ENCODE data around the gene MT4.
A peak's percentile ranks its signal among the peaks of the same experiment; 100 is the strongest.

MT4 gene

DNA sequence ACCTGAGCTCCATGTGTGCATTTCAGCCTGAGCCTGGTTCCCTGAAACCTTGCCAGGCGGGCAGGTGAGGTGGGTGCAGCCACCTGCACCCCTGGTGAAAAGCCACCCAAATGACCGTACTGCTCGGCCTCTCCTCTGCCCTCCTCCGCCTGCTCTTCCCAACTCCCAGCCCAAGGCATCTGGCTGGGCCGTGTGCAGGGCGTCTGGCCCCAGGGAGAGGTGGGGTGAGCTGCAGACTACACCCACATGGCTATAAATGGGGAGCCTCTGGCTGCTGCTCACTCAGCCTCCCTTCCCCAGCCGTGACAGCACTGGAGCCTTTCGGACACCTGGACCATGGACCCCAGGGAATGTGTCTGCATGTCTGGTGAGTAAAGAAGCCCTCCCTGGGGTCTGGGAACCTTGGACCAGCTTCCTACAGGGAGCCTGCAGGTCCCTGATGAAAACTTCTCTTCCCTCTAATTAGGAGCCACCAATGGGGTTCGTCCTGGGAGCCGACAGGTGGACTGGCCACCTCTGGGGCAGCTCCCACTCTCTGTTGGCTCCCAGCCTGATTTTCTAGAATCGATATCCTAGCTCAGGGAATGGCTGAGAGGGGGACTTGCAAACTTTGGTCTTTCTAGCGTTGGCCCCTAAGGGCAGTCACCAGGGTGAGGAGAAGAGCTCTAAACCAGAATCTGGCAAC is at the start of gene MT4:
Gene MT4 (plus strand): TSS at position 281 of the 685 bp plus-strand sequence. CDS start 56 bp downstream, at position 337.
- DNase-seq (ENCODE audit: low read depth), result no peak

DNA sequence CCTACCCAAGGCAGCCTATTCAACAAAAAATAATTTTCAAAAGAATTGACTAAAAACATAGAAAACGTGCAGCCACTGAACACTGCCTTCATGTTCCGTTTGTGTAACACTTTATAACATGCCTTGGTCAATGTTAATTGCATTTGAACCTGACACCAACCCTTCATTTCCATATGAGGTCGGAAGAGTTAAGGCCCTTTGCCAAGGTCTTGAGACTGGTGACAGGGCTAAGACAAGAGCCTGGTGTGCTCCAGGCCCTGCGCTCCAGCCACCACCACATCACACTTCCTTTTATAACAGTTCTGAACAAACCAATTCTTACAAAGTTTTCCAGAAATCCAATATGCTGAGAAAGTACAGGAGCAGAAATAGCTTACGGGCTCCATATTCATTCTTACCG is 49.2 kb upstream of the MT4 start:
- no peak for DNase-seq (ENCODE audit: low read depth)

DNA sequence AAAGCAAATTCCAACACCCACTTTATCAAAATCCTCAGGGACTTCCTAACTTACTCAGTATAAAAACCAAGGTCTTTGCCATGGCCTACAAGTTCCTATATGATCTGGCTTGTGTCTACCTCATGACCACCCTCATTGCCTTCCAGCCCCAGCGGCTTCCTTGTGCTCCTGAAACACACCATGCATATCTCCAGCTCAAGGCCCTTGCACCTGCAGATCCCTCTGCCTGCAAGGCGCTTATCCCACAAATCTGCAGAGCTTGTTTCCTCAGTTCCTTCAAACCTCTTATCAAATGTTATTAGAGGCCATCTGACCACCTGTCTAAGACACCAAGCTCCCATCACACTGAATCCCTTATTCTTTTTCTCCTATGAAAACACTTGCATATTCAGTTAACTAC is 47.7 kb upstream of the MT4 start:
- no peak for DNase-seq (ENCODE audit: low read depth)

DNA sequence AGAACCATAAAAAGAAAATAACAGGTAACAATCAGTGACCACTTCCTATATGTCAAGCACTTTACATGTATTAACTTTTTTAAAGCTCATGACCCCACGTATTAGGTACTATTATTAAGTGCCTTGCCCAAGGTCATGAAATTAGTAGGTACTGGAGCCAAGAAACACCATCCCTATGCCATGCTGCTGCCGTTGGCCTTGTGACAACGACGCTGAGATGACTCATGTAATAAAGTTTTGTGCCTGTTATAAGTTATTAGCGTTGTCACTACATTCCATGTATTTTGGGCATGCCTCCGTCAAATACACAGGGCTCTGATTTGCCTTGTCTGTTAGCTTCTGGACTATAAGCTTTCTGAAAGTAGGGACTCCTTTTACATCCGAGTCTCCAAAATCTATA is 46.4 kb upstream of the MT4 start:
- no peak for DNase-seq (ENCODE audit: low read depth)

DNA sequence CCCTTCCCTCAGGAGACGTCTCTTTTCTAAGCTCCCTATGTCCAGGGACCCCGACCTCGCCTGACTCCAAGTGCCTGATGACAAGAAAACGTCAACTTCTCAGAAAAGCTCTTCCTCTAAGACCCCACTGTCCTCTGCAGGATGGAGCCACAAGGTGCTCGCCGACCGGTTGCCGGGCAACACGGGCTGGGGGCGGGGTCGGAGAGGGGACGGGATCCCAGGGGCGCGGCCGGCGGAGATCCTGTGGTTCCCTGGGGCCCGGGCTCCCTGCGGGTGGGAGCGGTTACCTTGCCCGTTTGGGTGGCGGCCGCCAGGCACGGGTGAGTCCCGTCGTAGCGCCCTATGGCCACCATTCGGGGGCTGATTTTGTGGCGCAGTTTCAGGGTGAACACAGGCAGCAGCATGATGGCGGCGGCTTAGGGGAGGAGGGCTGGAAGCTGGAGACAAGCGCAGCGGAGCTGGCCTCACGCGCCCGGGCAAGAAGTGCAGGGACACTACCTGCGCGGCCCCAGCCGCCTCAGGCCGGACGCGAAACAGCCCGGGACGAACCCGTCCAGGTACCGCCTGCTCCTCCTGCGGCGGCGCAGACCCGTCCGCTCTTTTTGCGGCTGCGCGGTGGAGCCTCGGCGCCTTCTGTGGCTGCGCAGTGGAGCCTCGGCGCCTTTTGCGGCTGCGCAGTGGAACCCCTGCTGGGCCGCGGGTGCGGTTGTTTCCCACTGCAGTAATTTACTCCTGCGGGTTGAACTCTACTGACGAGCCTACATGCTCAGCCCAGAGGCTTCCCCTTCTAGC is 45.2 kb upstream of the MT4 start, which contains the start of gene BBS2:
Gene BBS2 (minus strand): TSS at position 566 of the 792 bp plus-strand sequence. CDS start 162 bp downstream, at position 404.
- peak; percentile 90 for DNase-seq (ENCODE audit: low read depth)

DNA sequence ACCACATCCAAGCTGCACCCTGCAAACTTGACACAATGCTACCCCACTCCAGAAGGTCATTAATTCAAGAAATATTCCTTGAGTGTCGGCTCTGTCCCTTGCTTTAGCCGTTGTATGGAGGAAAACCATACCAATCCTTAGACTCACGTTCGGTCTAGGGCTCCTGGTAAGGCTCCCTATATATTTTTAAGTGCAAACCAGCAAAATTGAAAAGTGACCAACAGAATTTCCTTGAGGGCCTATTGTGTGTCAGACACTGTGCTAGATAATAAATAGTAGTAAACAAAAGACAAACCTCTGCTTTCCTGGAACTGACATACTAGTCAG is 44.7 kb upstream of the MT4 start:
- DNase-seq (ENCODE audit: low read depth), result no peak

DNA sequence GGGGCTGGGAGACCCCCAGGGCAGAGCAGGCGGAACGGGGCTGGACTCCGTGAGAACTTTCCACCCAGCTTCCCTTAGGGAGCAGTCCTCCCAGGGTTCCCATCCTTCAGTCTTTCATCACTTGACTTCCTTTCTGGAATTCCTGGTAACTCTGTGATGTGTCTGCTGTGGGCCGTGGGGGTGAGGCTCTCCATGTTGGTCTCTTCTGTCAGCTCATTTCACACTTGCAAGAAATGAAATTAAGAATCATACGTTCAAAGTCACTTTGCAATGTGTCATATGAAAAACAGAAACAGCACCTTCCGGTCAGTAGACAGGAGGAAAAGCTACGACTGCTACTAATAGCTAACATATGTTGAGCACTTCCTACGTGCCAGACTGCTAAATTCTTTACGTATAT is 39.6 kb upstream of the MT4 start:
- DNase-seq (ENCODE audit: low read depth), result no peak

DNA sequence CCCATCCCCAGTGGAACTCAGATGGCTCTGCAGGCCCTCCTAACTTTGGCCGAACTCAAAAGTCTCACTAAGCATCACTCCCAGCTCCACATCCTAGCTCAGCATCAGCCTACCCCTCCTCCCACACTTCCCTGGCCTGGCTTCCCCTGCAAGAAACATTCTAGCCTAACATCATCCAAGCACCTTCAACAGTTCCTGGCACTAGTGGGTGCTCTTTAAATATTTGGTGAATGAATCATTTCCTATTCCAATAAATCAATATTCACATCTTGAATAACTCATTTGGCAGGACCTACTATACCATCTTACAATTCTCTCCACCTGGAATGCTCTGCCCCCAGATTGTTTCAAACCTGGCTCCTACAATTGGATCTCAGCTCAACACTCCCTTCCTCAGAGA is 34.0 kb upstream of the MT4 start:
- DNase-seq (ENCODE audit: low read depth), result no peak

DNA sequence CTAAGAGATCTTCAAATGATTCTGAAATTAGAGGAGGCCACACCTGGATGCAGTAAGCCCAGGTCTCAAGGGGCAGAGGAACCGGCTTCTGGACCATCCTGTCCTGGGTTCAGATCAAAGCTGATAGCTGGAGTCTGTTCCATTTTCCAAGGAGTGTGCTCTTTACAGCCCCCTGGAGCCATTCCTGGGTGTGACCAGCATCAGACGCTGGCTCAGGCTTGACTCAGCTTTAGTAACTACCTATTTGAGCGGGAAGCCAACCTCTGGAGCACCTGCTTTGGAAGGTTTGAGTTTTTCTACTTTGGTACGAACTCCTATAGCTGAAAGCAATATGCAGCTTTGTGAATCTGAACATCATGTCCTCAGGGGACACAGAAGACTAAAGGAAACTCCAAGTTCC is 32.2 kb upstream of the MT4 start:
- DNase-seq (ENCODE audit: low read depth), result no peak

DNA sequence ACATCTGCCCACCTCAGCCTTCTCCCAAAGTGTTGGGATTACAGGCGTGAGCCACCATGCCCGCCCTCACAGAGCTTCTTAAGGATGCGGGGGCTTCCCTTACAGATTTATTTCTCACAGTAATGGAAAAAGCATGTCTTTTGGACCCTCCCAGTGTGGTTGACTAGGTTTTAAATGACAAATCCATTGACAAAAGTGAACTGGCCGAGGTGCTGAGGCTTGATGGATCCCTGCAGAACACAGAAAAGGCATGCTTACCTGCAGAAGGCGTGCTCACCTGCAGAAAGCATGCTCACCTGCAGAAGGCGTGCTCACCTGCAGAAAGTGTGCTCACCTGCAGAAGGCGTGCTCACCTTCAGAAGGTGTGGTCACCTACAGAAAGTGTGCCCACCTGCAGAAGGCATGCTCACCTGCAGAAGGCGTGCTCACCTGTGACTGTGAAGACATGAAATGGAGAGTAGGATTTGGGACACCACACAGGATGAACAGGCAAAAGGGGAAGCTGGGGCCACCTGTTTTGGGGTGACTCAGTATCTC is 30.0 kb upstream of the MT4 start:
- DNase-seq (ENCODE audit: low read depth), result no peak

DNA sequence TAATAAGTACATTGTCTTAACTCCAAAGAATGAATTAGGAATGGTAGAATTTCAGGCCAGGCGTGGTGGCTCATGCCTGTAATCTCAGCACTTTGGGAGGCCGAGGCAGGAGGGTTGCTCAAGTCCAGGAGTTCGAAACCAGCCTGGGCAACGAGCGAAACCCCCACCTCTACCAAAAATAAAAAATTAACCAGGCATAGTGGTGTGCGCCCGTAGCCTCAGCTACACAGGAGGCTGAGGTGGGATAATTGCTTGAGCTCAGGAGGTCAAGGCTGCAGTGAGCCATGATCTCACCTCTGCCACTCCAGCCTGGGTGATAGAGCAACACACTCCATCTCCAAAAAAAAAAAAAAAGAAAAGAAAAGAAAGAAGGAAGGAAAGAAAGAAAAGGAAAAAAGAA is 26.5 kb upstream of the MT4 start:
- no peak for DNase-seq (ENCODE audit: low read depth)

DNA sequence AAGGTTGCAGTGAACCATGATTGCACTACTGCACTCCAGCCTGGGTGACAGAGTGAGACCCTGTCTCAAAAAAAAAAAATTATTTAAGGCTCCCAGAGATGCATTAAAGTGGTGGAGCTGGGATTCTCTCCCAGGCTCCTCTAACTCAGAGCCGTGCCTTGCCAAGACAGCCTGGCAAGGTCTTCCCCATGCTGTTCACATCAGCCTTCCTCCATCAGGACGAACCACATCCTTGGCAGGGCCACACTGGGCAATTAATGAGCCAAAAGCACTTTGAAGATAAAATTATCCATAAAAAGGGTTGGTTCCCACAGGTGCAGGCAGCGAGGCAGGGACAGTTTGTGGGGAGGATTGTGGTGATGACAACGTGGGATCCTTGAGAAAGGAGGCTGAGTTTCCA is 25.2 kb upstream of the MT4 start:
- no peak for DNase-seq (ENCODE audit: low read depth)

DNA sequence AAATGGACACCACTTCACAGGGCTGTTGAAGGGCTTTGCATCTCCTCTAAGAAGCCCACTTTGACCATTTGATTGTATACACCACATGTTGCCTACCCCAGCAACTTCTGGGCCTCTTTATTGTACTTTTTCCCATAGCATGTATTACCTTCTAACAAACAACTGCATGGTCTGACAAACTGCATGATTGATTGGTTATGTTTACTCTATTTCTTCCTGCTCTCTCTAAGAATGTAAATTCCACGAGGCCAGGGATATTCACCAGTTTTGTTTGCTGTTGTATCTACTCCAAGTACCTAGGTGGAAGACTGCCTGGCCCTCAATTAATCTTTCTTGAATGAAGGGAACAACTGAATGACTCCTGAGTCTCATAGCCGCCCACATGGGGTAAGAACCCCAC is 22.8 kb upstream of the MT4 start:
- no peak for DNase-seq (ENCODE audit: low read depth)

DNA sequence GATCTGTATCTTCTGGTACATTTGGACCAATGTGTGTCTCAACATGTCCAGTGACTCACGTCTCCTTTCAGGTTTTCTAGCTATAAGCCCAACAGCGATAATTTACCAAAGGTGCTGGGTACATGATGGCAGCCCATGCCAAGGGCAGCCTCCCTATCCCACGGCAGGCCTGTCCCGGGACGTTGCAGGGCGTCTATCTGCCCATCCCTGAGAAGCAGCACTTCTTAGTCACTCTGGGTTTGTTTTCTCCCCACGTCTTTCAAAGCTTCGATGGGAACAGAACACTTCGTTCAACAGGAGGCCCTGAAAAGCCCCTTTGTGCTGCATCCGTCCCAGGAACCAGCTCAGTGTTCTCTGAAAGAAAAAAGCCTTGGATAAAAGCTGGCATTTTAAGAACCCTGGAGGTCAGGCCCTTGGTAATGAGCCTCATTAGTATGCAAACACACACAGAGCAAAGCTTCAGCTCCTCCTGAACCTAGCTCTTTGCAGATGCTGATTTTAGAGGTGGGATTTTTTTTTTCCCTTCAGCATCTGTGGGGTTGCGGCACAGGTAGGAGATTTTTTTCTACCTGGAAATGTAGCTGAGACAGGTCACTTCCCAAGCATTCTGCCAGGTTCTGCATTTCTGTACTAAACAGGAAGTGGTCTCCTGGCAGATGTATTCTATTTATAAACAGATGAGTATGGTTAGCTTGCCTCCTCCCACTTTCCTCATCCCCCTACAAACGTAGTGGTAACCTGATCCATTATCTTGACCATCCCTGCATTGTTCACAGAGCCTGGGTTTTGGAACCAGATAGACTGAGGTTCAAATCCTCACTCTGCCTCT is 17.5 kb upstream of the MT4 start:
- no peak for DNase-seq (ENCODE audit: low read depth)

DNA sequence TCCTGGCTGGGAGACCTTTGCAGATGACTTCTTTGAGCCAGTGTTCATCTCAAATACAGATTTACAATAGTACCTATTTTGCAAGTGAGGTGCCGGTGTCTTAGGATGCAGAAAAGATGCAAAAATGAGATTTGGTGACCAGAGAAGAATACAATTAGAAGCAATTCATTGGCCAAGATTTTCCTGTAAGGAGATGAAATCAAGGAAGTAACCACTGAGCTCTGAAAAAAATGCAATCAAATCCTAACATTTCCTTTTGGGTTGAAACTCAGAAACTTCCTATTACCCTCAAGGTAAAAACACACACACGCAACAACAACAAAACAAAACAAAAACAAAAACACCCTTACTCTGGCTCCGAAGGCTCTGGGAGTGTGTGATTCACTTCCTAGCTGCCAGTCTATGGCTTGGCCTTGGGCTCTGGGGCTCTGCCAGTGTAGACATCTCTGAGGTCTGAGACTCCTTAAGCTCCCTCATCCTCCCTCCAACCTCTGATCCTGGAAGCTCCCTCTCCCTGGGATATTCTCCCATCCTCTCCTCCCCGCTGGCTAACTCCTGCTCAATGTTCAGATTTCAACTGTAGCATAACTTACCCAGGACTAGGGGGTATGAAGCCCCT is 16.8 kb upstream of the MT4 start:
- DNase-seq (ENCODE audit: low read depth), result no peak

DNA sequence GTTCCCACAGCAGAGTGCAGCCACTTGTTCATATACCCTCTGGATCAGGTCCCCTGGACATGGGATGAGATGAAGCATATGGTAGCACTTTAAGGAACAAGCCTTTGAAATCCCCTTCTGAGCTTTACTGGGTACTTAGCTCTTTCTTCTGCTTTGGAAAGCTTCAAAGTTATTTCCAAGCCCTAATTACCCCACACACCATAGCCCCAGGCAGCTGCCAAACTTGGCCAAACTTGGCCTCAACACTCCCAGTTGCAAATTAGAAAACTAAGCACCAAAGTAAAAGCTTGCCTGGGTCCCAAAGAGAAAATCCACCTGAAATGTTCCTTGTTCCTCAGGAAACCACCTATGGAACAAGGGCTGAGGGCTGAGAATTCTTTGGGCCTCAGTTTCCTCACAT is 15.7 kb upstream of the MT4 start:
- DNase-seq (ENCODE audit: low read depth), result no peak

DNA sequence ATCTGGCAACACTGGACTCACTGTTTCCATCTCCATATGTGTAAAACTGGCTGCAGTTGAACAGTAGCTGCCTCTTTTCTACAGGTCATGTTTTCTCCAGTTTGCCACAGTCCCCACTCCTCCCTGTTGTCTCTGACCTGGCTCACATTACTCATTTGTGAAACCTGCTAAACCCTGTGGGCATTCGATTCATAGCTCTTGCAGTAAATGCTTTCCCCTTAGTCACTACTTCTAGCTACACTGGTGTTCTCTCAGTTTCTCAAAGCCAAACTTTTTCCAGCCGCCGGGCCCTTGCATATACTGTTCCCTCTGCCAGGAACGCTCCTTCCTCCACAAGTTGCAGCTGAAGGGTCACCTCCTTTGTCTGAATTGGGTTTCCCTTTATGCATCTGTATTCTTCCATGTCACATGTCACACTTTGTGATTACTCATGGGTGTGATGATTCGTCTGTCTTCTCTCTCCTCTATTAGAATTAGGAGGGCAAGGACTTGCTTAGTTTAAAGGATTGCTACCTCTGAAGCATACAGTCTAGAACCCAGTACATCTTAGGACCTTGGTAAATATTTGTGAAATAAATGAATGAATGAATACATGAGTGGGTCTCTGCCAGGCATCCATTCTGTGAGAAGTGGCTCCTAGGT is 15.0 kb upstream of the MT4 start:
- DNase-seq (ENCODE audit: low read depth), result no peak

DNA sequence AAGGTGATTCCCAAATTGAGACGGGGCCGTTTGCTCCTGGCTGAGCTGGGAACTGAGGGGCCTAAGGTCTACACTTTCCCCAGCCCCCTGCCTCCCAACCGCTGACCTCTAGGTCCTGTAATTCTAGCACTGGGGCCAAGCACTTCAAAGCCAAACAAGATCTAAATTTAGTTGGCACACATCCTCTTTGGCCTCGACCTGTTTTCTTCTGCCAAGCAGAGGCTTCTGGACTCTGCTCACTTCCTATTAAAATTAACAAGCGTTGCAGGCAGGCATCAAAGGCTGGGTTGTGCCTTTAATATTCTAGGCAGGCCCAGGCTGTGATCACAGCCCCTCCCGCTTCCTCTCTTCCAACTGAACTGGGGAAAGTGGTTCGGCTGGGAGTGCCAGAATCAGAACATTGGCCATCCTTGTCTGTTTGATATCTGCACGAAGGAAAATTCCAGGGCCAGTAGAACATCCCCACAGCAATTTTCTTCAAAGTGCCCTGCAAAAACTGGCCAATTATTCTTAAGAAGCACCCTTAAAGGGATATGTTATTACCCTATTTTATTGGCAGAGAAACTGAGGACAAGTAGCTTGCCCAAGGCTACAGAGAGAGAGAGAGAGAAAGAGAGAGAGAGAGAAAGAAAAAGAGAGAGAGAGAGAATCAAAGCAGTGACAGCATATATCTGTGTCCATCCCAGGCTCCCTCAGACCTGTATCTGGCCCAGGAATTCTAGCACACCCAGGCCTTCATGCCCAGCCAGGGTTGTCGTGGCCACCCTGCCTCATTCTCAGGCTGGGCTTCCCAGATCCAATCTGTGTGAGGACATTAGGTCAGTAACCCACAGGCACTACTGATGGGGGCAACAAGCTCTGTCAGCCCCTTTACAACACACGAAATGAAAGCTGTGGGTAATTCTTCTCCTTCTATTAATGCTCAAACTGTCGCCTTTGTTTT is 12.8 kb upstream of the MT4 start:
- no peak for DNase-seq (ENCODE audit: low read depth)

DNA sequence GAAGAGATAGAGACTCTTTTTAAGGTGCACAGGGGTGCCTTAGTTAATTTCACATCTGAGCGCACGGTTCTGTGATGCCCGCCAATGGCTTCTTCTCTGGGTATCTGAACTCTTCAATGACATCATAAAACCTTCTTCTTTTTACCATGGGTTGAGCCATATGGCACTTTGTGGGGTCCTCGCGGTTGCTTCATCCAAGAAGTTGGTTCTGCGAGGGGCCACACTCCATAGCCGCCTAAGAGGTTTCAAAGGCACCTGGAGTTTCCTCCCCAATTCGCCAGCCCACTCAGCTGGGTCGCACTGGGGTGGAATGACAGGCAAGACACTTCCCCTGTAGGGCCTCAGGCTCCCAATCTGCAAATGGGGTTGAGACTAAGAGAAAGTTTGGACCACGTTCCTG is 10.4 kb upstream of the MT4 start:
- DNase-seq (ENCODE audit: low read depth), result no peak

DNA sequence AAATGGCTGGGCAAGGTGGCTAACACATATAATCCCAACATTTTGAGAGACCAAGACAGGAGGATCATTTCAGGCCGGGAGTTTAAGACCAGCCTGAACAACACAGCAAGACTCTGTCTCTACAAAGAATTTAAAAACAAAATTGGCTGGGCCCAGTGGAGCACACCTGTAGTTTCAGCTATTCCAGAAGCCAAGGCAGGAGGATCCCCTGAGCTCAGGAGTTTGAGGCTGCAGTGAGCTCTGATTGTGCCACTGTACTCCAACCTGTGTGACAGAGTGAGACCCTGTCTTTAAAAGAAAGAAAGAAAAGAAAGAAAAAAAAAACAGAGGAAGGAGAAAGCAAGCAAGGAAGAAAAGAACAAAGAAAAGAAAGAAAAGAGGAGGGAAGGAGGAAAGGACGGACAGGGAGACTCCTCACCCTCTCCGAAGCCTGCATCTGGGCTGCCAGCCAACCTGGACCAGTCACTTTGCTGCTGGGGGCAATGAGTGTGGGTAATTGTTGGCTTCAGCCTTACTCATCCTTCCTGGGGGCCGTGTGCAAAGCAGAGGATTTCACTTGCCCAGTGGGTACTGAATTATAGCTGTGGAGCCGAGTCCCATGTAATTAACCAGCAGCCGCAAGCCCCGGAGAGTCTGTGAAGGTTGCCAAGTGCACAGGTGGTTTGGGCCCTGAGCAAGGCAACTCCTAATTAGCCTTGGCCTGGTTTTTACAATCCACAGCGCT is 6.7 kb upstream of the MT4 start:
- DNase-seq (ENCODE audit: low read depth), result no peak
